Esophagus squamous epithelium (tissue), 4 donors: ENCODE data around the gene FOXD2.

Experiments
- CTCF ChIP-seq, 6 experiments: fragments of 450-650 bp in 4 of 6; fragments of 200-600 bp in 2 of 6; sonication (generic) in 2 of 6; IDR thresholded peaks; one replicate each; pipeline ENCODE4 v1.5.1; 2016 to 2019; ENCODE audit warnings: antibody characterized with exemption in 6 of 6, mild to moderate bottlenecking in 4 of 6, moderate library complexity in 4 of 6
- POLR2A ChIP-seq, 4 donors: fragments of 450-650 bp; IDR thresholded peaks; one replicate each; pipeline ENCODE4 v1.6.1; 2017; ENCODE audit warnings: antibody characterized with exemption in 4 of 4, mild to moderate bottlenecking in 4 of 4, moderate library complexity in 3 of 4

GRCh38 chr1:47389731-47390130, 48.1 kb upstream of the FOXD2 start:
- no peak for TF ChIP-seq CTCF (IDR thresholded peaks at IDR 0.05)
- no peak for TF ChIP-seq POLR2A (IDR thresholded peaks at IDR 0.05)
